ENCODE data around the gene CTDSPL.

The CTDSPL gene

GRCh38 chr3:37892927-37893600, 31.4 kb downstream of the CTDSPL start:
- DNase-seq: no peak

DNA sequence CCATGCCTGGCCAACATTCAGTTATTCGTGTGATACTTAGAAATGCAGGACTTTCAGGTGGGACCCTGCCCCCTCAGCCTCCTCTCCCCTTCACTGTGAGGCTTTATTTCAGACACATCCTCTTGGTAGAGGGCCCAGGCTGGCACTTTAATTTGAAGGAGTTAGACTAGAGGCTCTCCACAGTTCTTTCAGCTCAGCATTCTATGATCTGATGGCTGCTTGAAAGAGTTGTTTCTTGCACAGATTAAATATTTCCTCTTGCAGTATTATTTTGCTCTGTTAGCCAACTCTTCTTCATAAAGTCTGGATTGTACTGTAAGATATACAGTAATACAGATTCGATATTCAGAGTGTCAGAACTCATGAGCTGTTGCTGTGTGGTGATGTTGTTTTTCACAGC, 35.1 kb downstream of the CTDSPL start:
- no peak for DNase-seq

GRCh38 chr3:37897763-37898162, 36.1 kb downstream of the CTDSPL start:
- no peak for DNase-seq

- no peak for DNase-seq
Measured at GRCh38 chr3:37898424-37898823, 36.7 kb downstream of the CTDSPL start.

- DNase-seq: no peak
Measured at GRCh38 chr3:37899101-37899707, 37.5 kb downstream of the CTDSPL start.

DNA sequence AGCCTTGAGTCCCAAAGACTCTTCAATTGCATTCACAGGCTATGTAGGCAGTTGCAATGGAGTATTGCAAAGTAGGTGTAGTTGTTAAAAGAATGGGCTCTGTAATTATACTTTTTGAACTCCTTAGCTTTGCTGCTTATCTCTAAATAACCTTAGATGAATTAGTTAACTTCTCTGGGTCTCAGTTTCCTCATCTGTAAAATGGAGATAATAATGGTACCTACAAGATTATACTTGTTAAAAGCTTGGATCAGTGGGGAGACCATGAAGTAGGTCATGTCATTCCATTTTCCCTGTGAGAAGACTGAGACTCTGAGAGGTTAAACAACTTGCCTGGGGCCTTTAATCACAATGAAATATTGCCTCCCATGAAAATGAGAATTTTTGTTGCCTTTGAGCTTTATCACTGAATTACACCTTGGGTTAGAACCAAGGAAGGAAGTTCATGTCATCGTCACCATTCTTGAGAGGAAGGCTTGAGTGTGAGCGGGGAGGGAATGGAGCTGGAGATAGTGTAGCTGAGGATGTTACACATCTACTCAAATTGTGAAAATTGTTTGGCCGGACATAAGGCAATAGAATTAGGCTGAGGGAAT, 38.1 kb downstream of the CTDSPL start:
- DNase-seq: no peak

DNA sequence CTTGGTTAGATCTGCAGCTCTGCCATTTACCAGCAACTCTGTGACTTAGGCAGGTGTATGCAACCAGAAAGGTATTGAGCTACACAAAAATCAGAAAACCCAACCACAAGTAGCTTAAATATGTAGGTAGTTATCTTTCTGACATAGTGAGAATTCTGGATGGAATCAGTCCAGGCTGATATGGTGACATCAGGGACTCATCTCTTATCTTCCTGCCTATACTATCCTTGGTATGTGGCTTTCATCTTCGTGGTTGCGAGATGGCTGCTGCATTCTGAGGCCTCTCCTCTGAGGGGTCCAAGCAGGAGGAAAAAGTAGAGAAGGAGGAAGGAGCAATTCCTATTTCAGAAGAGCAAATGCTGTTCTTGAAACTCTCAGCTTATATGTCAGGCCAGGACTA, 40.0 kb downstream of the CTDSPL start:
- DNase-seq: no peak

DNA sequence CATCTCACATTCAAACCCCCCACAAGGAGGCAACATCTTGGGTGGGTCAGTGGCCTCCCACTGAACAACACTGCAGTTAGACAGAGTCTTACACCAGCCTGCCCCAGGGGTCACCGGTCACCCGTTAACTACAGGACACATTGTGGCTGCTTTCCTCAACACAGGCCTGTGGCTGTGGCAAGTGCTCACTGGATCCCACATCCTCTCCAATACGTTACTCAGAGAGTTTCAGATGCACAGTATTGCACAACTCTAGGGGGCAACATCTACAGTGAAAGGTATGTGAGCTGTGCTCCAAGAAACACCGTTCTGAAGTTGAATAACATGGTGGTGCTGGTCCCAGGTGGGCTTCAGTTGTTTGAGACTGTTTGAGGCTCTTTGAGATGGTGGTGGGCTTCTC, 41.0 kb downstream of the CTDSPL start:
- DNase-seq: no peak

GRCh38 chr3:37903320-37903719, 41.6 kb downstream of the CTDSPL start:
- DNase-seq: no peak

- no peak for DNase-seq
Measured at GRCh38 chr3:37903734-37904133, 42.1 kb downstream of the CTDSPL start.

DNA sequence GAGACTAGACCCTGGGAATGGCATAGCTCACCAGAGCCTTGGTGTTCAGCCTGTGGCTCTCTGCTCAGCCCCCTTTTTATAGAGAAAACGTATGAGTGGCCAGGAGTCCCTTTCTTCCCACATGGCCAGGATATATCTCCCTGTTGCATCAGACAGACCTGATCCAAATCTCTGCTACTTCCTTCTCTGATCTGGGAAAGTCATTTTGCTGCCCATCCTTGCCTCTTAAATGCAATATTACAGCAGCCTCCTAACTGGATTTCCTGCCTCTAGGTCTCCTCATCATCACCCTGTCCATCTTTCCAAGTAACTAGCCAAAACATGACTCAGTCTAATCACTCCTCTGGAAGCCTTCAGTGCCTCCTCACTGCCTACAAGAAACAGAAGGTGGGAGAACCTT, 42.9 kb downstream of the CTDSPL start:
- DNase-seq: peak; percentile 67

DNA sequence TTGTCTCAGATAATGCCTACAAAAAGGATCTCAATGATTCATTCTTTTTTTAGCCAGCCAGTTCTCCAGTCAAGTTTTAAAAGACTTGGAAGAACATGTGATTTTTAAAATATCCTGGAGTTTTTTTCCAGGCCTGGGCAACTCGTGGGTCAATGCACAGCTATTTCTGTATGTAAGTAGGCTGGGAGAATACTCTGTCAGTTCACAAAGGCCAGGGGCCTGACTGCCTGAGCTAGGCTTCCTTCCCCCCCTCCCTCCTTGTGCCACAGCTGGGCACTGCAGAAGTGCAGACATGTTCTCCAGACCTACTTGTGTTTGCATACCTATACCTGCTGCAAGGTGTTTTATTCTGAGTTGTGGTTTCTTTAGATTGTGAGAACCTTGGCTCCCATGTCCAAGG, 43.7 kb downstream of the CTDSPL start:
- no peak for DNase-seq

GRCh38 chr3:37905987-37906674, 44.5 kb downstream of the CTDSPL start:
- peak; percentile 68 for DNase-seq

GRCh38 chr3:37906734-37907282, 45.1 kb downstream of the CTDSPL start:
- DNase-seq: no peak

GRCh38 chr3:37907371-37907770, 45.7 kb downstream of the CTDSPL start:
- DNase-seq: no peak

GRCh38 chr3:37907906-37908305, 46.2 kb downstream of the CTDSPL start:
- DNase-seq: no peak

DNA sequence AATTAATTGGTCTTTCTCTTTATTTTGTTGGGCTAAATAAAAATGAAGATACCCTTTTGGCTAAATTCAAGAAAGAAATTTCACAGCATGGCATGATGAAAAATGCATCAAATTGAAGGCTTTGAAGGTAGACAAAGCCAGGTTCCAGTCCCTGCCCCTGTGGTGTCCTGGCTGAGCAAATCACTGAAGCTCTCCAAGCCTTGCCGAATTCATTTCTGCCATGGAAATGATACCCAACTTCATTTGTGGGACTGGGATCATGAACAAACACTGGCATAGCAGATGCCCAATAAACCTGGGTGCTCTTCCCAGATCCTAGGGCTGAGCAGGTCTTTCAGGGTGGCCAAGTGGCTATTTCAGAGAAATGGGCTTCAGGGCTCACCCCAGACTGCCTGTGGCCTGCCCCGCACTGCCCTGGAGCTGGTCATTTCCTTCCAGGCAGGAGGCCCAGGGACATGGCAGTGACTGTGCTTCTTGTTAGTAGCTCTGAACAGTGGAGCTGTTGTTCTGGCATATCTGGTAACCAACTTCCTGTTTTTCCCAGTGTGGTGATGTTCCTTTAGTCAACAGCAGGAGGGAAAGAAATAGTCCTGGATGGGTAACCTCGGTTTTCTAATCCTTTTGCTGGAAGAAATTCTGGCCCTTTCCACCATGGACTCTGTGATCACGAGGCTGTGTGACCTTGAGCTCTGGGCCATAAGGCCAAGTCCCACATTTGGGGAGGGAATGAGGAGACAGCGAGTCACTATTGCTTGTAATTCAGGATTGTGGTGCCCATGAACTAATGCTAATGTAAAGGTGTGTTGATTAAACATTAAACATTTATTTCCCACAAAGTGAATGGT, 47.6 kb downstream of the CTDSPL start:
- DNase-seq: no peak

DNA sequence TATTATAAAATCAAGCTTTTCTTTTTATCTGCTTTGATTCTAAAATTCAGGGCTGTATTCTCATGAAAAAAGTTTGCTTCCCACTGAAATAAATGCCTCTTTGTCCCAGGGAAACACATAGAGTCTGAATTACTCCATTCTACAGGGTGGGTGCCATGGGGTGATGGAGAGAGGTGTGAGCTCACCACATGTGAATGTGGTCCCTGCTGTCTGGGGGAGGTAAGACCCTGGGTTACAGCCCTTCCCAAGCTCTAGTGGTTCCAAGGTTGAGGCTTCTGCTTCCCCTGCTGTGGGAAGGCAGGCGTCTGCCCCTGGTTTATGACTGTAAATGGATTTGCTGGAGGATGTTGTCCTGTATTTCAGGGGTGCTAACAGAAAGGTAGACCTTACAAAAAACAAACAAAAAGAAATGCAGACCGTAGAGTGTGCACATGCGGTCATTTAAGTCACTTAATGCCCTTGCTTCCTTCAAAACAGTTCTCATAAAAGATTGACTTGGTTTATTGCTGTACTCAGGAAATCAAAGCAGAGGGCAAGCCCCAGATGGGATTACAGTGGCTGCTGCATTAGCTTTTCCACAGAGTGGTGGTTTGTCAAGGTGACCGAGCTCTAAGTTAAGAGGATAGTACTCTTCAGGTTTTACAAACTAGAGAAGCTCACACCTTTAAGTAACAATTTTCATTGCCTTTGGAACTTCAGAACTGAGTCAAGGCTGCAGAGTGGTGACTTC, 49.2 kb downstream of the CTDSPL start:
- no peak for DNase-seq

- DNase-seq: no peak
Measured at GRCh38 chr3:37912052-37912733, 50.5 kb downstream of the CTDSPL start.

DNA sequence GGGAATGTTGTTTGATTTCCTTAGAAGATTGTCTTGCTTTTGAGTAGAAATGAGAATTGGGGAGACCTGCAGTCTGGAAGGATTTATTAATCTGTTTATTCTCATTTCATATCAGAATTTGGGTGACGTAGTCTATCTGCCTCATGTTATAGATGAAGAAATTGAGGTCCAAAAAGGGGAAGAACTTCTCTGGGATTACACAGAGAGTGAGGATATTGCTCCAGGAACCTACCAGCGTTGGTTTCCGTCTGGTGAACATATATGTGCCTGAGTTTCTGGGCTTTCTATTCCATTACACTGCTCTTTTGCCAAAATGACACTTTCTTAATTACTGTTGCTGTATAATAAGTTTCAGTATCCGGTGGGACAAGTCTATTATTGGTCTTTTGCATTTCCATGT, 51.8 kb downstream of the CTDSPL start:
- no peak for DNase-seq

- DNase-seq: no peak
Measured at GRCh38 chr3:37916685-37917084, 55.0 kb downstream of the CTDSPL start.
